H1 (cell line): ENCODE data around the gene KCNN4. TPM values are rescaled to one million over a fixed set of nuclear protein-coding genes. Genes with fewer than 3 reads are reported as not detected.

Experiments
- CTCF ChIA-PET: fragments of 300-600 bp; sonication (Branson Sonifier 250); formaldehyde crosslinking; loops from one replicate; lab custom pipeline; 2021; ENCODE audit not compliant: partially characterized antibody; lab: Charles Lee
- POLR2A ChIA-PET: fragments of 300-600 bp; sonication (Branson Sonifier 250); formaldehyde crosslinking; loops from one replicate; lab custom pipeline; 2021; ENCODE audit warnings: inconsistent platforms; ENCODE audit not compliant: partially characterized antibody; lab: Charles Lee
- DNase-seq, 2 experiments: peaks; one replicate each; pipeline versions ENCODE4 v3.0.0 to v3.0.0-alpha.2; 2010 to 2022; ENCODE audit warnings: low spot score in 2 of 2, low read depth in 1 of 2, mixed read lengths in 1 of 2
- FAIRE-seq: peaks from 2 replicates; lab custom pipeline; 2011; peaks lifted over from hg19 to GRCh38; lab: Jason Lieb, UNC
- H2AFZ ChIP-seq: 2 replicates; pipeline ENCODE4 v1.8.1; 2012; ENCODE audit warnings: low read length, inconsistent platforms
- H2AK5ac ChIP-seq: 2 replicates; pipeline ENCODE4 v1.6.1; 2013; ENCODE audit warnings: low read depth, low read length
- H2BK120ac ChIP-seq: replicated peaks from 2 replicates; pipeline ENCODE3; 2013; ENCODE audit warnings: low read depth, low read length, inconsistent platforms
- H2BK12ac ChIP-seq: 2 replicates; pipeline ENCODE4 v1.6.1; 2013; ENCODE audit warnings: low read depth, low read length
- H2BK15ac ChIP-seq: 2 replicates; pipeline ENCODE4 v1.6.1; 2013; ENCODE audit warnings: low read length
- H2BK20ac ChIP-seq: 2 replicates; pipeline ENCODE4 v1.6.1; 2013; ENCODE audit warnings: low read length
- H2BK5ac ChIP-seq: 2 replicates; pipeline ENCODE4 v1.6.1; 2013; ENCODE audit warnings: low read depth, low read length
- H3K14ac ChIP-seq: 2 replicates; pipeline ENCODE4 v1.6.1; 2013; ENCODE audit warnings: inconsistent platforms; ENCODE audit not compliant: insufficient read length
- H3K18ac ChIP-seq: 2 replicates; pipeline ENCODE4 v1.6.1; 2013; ENCODE audit warnings: low read length; ENCODE audit errors: extremely low read depth
- H3K23ac ChIP-seq: 2 replicates; pipeline ENCODE4 v1.6.1; 2013; ENCODE audit warnings: inconsistent platforms; ENCODE audit not compliant: insufficient read length
- H3K23me2 ChIP-seq: 2 replicates; pipeline ENCODE4 v1.6.1; 2013; ENCODE audit warnings: low read depth, low read length
- H3K27ac ChIP-seq: 2 replicates; pipeline ENCODE4 v1.6.1; 2011; ENCODE audit warnings: low read depth, low read length, inconsistent platforms
- H3K27me3 ChIP-seq, 4 experiments: replicated peaks in 1 of 4; 1 replicate in 1 of 4; 2 replicates in 3 of 4; pipeline versions ENCODE4 v1.6.1 to v1.8.1; 2011 to 2013; ENCODE audit warnings: low read length in 3 of 4, mild to moderate bottlenecking in 3 of 4, inconsistent platforms in 2 of 4, mixed read lengths in 2 of 4, moderate library complexity in 1 of 4; ENCODE audit not compliant: control insufficient read depth in 3 of 4, insufficient read depth in 3 of 4; ENCODE audit errors: extremely low read depth in 1 of 4
- H3K36me3 ChIP-seq, 4 experiments: 2 replicates each; pipeline versions ENCODE4 v1.6.1 to v1.8.1; 2011 to 2013; ENCODE audit warnings: mild to moderate bottlenecking in 4 of 4, low read length in 3 of 4, moderate library complexity in 2 of 4, control low read depth in 1 of 4, inconsistent platforms in 1 of 4; ENCODE audit not compliant: insufficient read depth in 4 of 4, control insufficient read depth in 2 of 4
- H3K4ac ChIP-seq: replicated peaks from 2 replicates; pipeline ENCODE3; 2013; ENCODE audit warnings: low read length, low read depth, mixed read lengths, inconsistent platforms; ENCODE audit not compliant: insufficient read length
- H3K4me1 ChIP-seq, 4 experiments: replicated peaks in 1 of 4; 1 replicate in 1 of 4; 2 replicates in 3 of 4; pipeline versions ENCODE4 v1.6.1 to v1.8.1; 2011 to 2013; ENCODE audit warnings: low read length in 3 of 4, inconsistent platforms in 2 of 4, mixed read lengths in 1 of 4; ENCODE audit not compliant: insufficient read depth in 4 of 4, control insufficient read depth in 3 of 4
- H3K4me2 ChIP-seq, 2 experiments: 2 replicates each; pipeline versions ENCODE4 v1.6.1 to v1.8.1; 2011 to 2013; ENCODE audit warnings: low read depth in 2 of 2, low read length in 2 of 2, control low read depth in 1 of 2, inconsistent platforms in 1 of 2, mild to moderate bottlenecking in 1 of 2; ENCODE audit not compliant: insufficient read depth in 1 of 2
- H3K4me3 ChIP-seq, 4 experiments: fragments of 200-600, 300-600 bp in 1 of 4; sonication (generic), shearing (Covaris generic), sonication (Bioruptor Twin) in 1 of 4; 2 replicates each; pipeline versions ENCODE4 v1.5.1 to v1.8.1; 2011 to 2016; ENCODE audit warnings: low read length in 4 of 4, low read depth in 3 of 4, control low read depth in 2 of 4, inconsistent platforms in 2 of 4, mild to moderate bottlenecking in 2 of 4, mixed read lengths in 1 of 4, moderate library complexity in 1 of 4; ENCODE audit not compliant: insufficient read depth in 2 of 4; ENCODE audit errors: extremely low read depth in 1 of 4
- H3K56ac ChIP-seq: replicated peaks from 2 replicates; pipeline ENCODE3; 2013; ENCODE audit warnings: low read depth, mild to moderate bottlenecking, mixed read lengths, low read length, inconsistent platforms; ENCODE audit not compliant: insufficient read length
- H3K79me1 ChIP-seq: 2 replicates; pipeline ENCODE4 v1.6.1; 2013; ENCODE audit warnings: low read depth, low read length, control low read depth
- H3K79me2 ChIP-seq, 2 experiments: 2 replicates each; pipeline versions ENCODE4 v1.6.1 to v1.8.1; 2012 to 2013; ENCODE audit warnings: low read length in 2 of 2, mild to moderate bottlenecking in 2 of 2, inconsistent platforms in 1 of 2; ENCODE audit not compliant: insufficient read depth in 2 of 2, control insufficient read depth in 1 of 2
- H3K9ac ChIP-seq, 4 experiments: replicated peaks in 1 of 4; 1 replicate in 1 of 4; 2 replicates in 3 of 4; pipeline versions ENCODE4 v1.6.1 to v1.8.1; 2011 to 2013; ENCODE audit warnings: low read depth in 3 of 4, low read length in 3 of 4, control low read depth in 2 of 4, mild to moderate bottlenecking in 2 of 4, moderate library complexity in 2 of 4, inconsistent platforms in 1 of 4; ENCODE audit errors: extremely low read depth in 1 of 4
- H3K9me3 ChIP-seq, 2 experiments: 2 replicates each; pipeline versions ENCODE4 v1.6.1 to v1.8.1; 2012 to 2013; ENCODE audit warnings: mild to moderate bottlenecking in 2 of 2, moderate library complexity in 2 of 2, control low read depth in 1 of 2, inconsistent platforms in 1 of 2, low read depth in 1 of 2, low read length in 1 of 2, mixed read lengths in 1 of 2; ENCODE audit not compliant: insufficient read depth in 2 of 2
- H4K20me1 ChIP-seq, 2 experiments: replicated peaks in 1 of 2; 2 replicates each; pipeline versions ENCODE3 to v1.8.1; 2011 to 2013; ENCODE audit warnings: inconsistent platforms in 2 of 2, low read length in 2 of 2, mild to moderate bottlenecking in 1 of 2; ENCODE audit not compliant: insufficient read depth in 2 of 2, control insufficient read depth in 1 of 2
- H4K5ac ChIP-seq: 2 replicates; pipeline ENCODE4 v1.6.1; 2013; ENCODE audit warnings: low read length, low read depth, mixed read lengths, inconsistent platforms; ENCODE audit not compliant: insufficient read length
- H4K8ac ChIP-seq: 2 replicates; pipeline ENCODE4 v1.8.0; 2013; ENCODE audit warnings: mild to moderate bottlenecking, moderate library complexity, low read length, inconsistent platforms; ENCODE audit not compliant: insufficient read depth; ENCODE audit errors: extremely low read depth
- H4K91ac ChIP-seq: replicated peaks from 2 replicates; pipeline ENCODE3; 2013; ENCODE audit warnings: low read length, mixed read lengths, inconsistent platforms; ENCODE audit not compliant: insufficient read length
- CBX5 ChIP-seq: fragments of 300-800, 300-1000 bp; sonication (generic); IDR thresholded peaks from 2 replicates; pipeline ENCODE4 v1.7.1; 2016; ENCODE audit warnings: antibody characterized with exemption, low read length, low read depth
- EZH2 ChIP-seq: fragments of 200-600 bp; sonication (generic); IDR thresholded peaks from 2 replicates; pipeline ENCODE4 v1.7.1; 2012; ENCODE audit warnings: low read depth, mild to moderate bottlenecking, moderate library complexity, low read length, inconsistent platforms; ENCODE audit not compliant: severe bottlenecking
- FOSL1 ChIP-seq: IDR thresholded peaks from 2 replicates; pipeline ENCODE4 v1.6.1; 2011; ENCODE audit warnings: mild to moderate bottlenecking, low read depth, low read length, moderate library complexity; ENCODE audit not compliant: insufficient read depth
- RXRA ChIP-seq: IDR thresholded peaks from 2 replicates; pipeline ENCODE4 v1.6.1; 2011; ENCODE audit warnings: low read depth, mild to moderate bottlenecking, low read length, moderate library complexity; ENCODE audit not compliant: insufficient read depth
- SP4 ChIP-seq: IDR thresholded peaks from 2 replicates; pipeline ENCODE4 v1.6.1; 2012; ENCODE audit warnings: low read length, inconsistent platforms
- TBP ChIP-seq: IDR thresholded peaks from 2 replicates; pipeline ENCODE4 v1.6.1; 2011; ENCODE audit warnings: low read depth, low read length, improper control_type of control experiment
- USF2 ChIP-seq: IDR thresholded peaks from 2 replicates; pipeline ENCODE4 v1.6.1; 2011; ENCODE audit warnings: low read length, improper control_type of control experiment
- whole genome bisulfite sequencing, 2 experiments: shearing (Covaris generic) in 1 of 2; methylation state at CpG; one replicate each; pipeline versions ENCODE4 v1.1.6 to v1.1.7; 2013 to 2015; ENCODE audit warnings: low lambda C conversion rate in 2 of 2, mixed read lengths in 2 of 2, inconsistent platforms in 1 of 2, low coverage in 1 of 2, missing lambda C conversion rate in 1 of 2; ENCODE audit not compliant: insufficient replicate concordance in 2 of 2, insufficient coverage in 1 of 2, insufficient read length in 1 of 2; ENCODE audit errors: extremely low coverage in 1 of 2, missing lambda C conversion rate in 1 of 2; 5-methylcytosine and 5-hydroxymethylcytosine counted together
- polyA plus RNA-seq, 7 experiments: library from polyadenylated mRNA; depleted of rRNA in 3 of 7; stranded (reverse) in 5 of 7; unstranded in 2 of 7; fragments of >200 nt in 5 of 7; fragments of 200-250 nt in 2 of 7; gene quantifications; 1 replicate in 5 of 7; 2 replicates in 1 of 7; 4 replicates in 1 of 7; pipeline versions ENCODE4 v1.2.1 to v1.2.3, GENCODE V29; 2011 to 2013; ENCODE audit warnings: missing spikeins in 2 of 7, mixed read lengths in 2 of 7
- total RNA-seq: library from RNA; stranded (reverse); fragmentation: NEBNext Ultra II Directional; extraction: Animal tissue kit (Norgen Biotek cat#: 25700); gene quantifications from 2 replicates; pipeline ENCODE4 v1.2.1, GENCODE V29; 2021

The KCNN4 gene
- total and polyA plus RNA-seq, 2 of the 8 experiments (the other 6 are each of a cell fraction or from before 2014, with no cell fraction given) = 0.78 to 1.5 TPM

DNA sequence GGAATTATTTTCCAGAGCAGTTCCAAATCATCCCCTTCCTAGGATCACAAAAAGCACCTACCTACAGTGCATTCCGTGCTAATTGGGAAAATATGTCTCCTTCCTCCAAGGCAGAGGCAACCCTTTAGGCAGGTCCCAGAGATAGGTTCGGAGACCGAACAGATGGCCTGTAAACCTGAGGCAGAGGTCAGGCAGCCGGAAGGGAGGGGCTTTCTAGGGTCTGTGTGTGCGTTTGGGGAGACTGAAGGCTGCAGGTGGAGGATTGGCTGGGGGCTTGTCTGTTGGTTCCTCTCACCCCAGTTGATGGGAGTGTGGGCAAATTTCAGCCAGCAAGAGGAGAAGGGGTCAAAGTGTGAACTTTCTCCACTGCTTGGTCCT, 7.1 kb downstream of the KCNN4 start:
- POLR2A ChIA-PET = interaction anchor here (5.3 kb wide), 1 partner anchor 19 kb away, joined by 23 read pairs; the partner anchor contains the start of gene SMG9
- Histone ChIP-seq H3K4me1 (peaks cover 4 to 12% (median 6%) of the 10 kb centered on the region in 4 experiments; a peak in 6 of 7 replicates), H3K27me3 (peaks cover 11 to 39% (median 28%) of the 10 kb centered on the region in 4 experiments), H2AK5ac (no peak overlapping the region), H3K56ac (no peak overlapping the region), H3K9me3 (no peaks in the 10 kb centered on the region), H3K4ac (no peak overlapping the region), H3K27ac (no peak overlapping the region), H3K9ac (no peak overlapping the region), H3K14ac (no peak overlapping the region), H4K91ac (no peak overlapping the region), H2BK5ac (no peak overlapping the region), H3K36me3 (no peaks in the 10 kb centered on the region), H4K8ac (no peak overlapping the region), H3K4me2 (peak overlapping the region; percentile 76 to 95), H2BK15ac (no peak overlapping the region), H2BK120ac (no peak overlapping the region), H3K79me2 (no peaks in the 10 kb centered on the region), H3K79me1 (no peaks in the 10 kb centered on the region), H3K4me3 (peak overlapping the region; percentile 30 to 67 (median 58)), H3K18ac (no peak overlapping the region), H4K20me1 (peaks cover 0 to 2% of the 10 kb centered on the region in 2 experiments), H3K23ac (no peak overlapping the region), H2BK20ac (no peak overlapping the region), H3K23me2 (peaks cover 9% of the 10 kb centered on the region), H2AFZ (peak overlapping the region; percentile 87), H2BK12ac (no peak overlapping the region; the same call in 1 of the 2 replicates), H4K5ac (no peak overlapping the region)
- 7% methylated on average over 5 of the region's 5 CpGs; no CpG with 5 or more reads in 1 of the 2 experiments for WGBS, 2 experiments
- DNase-seq = no peak
- no peak for FAIRE-seq
- TF ChIP-seq TBP (no peak), SP4 (no peak), FOSL1 (no peak), RXRA (no peak), CBX5 (no peak), USF2 (no peak), EZH2 (peak; percentile 38)
- CTCF ChIA-PET = interaction anchor here (0.6 to 37.0 kb wide), 3 partner anchors 16 to 152 kb away, joined by 3 to 703 read pairs (median 3); partner anchors contain the start of gene SMG9
